LNCAP (cell line): ENCODE results near the gene ZYX.

Experiments
- TF ChIP-seq, protein P1 (sequence below): fragments of 450-650 bp; IDR thresholded peaks from 2 replicates; pipeline ENCODE4 v1.5.1; 2017; ENCODE audit warnings: mild to moderate bottlenecking

The ZYX gene

GRCh38 chr7:143399151-143399550 lies 18.0 kb downstream of the ZYX start:
- TF ChIP-seq, protein P1, sequence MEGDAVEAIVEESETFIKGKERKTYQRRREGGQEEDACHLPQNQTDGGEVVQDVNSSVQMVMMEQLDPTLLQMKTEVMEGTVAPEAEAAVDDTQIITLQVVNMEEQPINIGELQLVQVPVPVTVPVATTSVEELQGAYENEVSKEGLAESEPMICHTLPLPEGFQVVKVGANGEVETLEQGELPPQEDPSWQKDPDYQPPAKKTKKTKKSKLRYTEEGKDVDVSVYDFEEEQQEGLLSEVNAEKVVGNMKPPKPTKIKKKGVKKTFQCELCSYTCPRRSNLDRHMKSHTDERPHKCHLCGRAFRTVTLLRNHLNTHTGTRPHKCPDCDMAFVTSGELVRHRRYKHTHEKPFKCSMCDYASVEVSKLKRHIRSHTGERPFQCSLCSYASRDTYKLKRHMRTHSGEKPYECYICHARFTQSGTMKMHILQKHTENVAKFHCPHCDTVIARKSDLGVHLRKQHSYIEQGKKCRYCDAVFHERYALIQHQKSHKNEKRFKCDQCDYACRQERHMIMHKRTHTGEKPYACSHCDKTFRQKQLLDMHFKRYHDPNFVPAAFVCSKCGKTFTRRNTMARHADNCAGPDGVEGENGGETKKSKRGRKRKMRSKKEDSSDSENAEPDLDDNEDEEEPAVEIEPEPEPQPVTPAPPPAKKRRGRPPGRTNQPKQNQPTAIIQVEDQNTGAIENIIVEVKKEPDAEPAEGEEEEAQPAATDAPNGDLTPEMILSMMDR = no peak

- TF ChIP-seq, protein P1 = no peak
Observed at GRCh38 chr7:143399642-143400041, 18.5 kb downstream of the ZYX start.

DNA sequence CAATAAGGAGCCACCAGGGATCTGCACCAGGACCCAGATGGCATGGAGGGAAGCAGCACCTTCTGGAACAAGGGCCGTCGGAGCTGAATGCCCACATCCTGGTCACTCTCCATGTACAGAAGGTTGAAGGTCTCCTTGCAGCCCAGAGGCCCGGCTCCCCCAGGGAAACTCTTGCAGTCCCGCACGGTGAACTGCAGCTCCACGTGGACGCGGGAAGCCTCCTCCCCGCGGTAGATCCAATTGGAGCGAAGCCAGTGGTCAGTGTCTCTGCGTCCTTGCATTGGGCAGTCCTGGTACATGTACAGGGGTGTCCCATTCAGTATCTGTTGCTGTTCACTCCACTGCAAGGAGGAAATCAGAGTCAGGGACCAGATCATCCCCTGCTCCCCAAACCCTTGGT lies 20.1 kb downstream of the ZYX start:
- TF ChIP-seq, protein P1 = no peak

GRCh38 chr7:143405173-143406001 lies 24.2 kb downstream of the ZYX start:
- TF ChIP-seq, protein P1 = no peak

DNA sequence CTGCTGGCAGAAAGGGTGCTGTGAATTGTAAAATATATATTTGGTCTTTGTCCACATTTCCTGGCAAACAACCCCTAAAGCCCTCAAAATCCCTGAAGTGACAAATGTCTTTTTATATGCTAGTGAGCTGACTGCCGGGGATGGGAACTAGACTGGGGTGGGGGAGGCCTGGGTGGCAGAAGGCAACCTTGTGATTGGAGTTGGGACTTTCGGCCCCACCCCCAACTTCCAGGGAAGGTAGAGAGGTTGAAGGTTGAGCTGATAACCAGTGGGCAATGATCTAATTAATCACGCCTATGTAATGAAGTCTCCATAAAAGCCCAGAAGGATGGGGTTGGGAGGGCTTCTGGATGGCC lies 24.8 kb downstream of the ZYX start:
- TF ChIP-seq, protein P1 = no peak

DNA sequence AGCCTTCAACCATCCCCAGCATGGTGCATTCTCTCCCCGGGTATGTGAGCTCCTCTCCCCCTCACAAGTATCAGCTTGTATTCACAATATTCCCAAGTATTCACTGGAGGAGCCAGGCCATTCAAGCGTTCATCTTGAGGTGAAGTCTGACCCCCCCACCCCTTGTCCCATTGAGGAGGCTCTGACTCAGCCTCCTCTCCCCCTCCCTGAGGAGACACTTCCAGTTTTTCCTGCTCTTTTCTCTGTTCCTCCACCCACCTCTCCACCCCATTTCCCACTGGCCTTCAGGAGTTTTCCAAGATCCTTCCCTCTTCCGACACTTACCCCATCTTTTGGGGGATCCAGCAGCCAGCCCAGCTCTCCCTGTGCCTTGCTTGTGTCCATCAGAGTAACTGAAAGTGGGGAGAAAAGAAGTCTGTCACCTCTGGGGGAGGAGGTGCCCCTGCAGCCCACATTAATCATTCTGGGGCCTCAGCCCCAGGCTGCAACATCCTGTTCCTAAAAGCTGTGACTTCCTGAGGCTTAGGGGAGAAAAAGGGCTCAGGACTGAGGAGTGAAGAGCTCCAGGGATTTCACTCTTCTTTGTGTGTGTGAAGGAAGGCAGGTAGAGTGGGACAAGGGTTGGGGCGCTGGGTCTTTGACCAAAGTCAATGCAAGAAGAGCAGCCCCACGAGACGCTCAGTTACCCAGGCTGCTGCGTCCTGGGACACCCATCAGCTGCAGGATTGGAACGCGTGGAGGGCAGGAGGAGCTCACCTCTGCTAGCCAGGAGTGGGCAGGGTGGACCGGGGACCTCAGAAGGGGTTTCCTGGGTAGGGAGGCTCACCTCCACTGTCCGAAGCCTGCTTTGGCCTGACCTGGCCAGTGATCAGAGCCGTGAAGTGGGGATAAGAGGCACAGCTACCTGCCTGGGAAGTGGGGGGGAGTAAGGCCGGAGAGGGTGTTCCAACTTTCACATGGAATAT lies 26.4 kb downstream of the ZYX start:
- TF ChIP-seq, protein P1 = no peak

DNA sequence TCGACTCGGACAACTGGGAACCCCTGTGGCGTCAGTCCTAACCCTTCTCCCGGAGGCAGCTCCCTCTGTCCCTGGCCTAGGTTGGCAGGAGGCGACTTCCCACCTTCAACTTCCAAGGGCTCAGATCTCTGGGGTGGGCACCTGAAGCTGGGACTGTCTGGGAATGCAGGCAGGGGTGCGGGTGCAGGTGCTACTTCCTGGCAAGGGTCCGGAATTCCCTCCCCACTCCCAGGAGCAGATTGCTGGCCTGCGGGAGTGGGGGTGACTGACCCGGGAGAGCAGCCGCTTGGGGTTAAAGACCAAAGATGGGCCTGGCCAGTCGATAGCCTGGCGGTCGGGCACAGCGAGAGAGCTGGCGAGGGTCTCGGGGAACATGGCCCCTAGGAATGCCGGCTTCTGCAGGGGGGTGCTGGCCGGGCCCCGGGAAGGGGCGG lies 27.1 kb downstream of the ZYX start:
- TF ChIP-seq, protein P1 = no peak
